ENCODE results near the gene ARHGAP35.

- TF ChIP-seq PKNOX1 (IDR thresholded peaks at IDR 0.05) (no peak), RAD21 (IDR thresholded peaks at IDR 0.05; ENCODE audit: insufficient read depth, low read depth, low read length) (no peak), POLR2AphosphoS5 (IDR thresholded peaks at IDR 0.05; ENCODE audit: low read length) (no peak), NFXL1 (IDR thresholded peaks at IDR 0.05; ENCODE audit: borderline replicate concordance) (no peak), CTCF (IDR thresholded peaks at IDR 0.05 in 2 of 3, conservative IDR thresholded peaks at IDR 0.05 in 1 of 3; ENCODE audit: control insufficient read depth in 2 of 3, extremely low read depth in 1 of 3, insufficient read depth in 1 of 3, low read depth in 3 of 3, low read length in 3 of 3) (no peak), CHD1 (IDR thresholded peaks at IDR 0.05; ENCODE audit: low read depth, low read length) (no peak), POLR2A (IDR thresholded peaks at IDR 0.05; ENCODE audit: low read depth, low read length) (no peak), ZSCAN29 (IDR thresholded peaks at IDR 0.05) (no peak), NR2C1 (IDR thresholded peaks at IDR 0.05) (no peak), ESRRA (IDR thresholded peaks at IDR 0.05; ENCODE audit: low read length) (no peak), HDGF (IDR thresholded peaks at IDR 0.05) (no peak)
Observed at GRCh38 chr19:46862503-46862834, 1.7 kb downstream of the ARHGAP35 start.

Measured in GM12878 (cell line).